Mucosa of descending colon (tissue), 3 donors: ENCODE measurements around the gene SEC14L5. TPM values are rescaled to one million over a fixed set of nuclear protein-coding genes. Genes with fewer than 3 reads are reported as not detected.
"Not testable (repeated sequence)": the region's sequence is repeated elsewhere in the genome, so short reads cannot be mapped to it uniquely, and the experiment has no call there.

ENCODE experiments used
- ATAC-seq: fragments of 200-7000 bp; cut with Tn5 transposase; one replicate; pipeline ENCODE4 v1.9.1; 2020; ENCODE audit warnings: mild to moderate bottlenecking, moderate library complexity
- DNase-seq, 3 donors: peaks; one replicate each; pipeline ENCODE4 v3.0.0-alpha.2; 2020
- H3K36me3 ChIP-seq: fragments of 200-600 bp; one replicate; pipeline ENCODE4 v1.8.0; 2021; ENCODE audit warnings: low read depth, mild to moderate bottlenecking
- H3K4me1 ChIP-seq: fragments of 200-600 bp; one replicate; pipeline ENCODE4 v1.8.0; 2021; ENCODE audit warnings: low read depth, mild to moderate bottlenecking
- H3K4me3 ChIP-seq: fragments of 200-600 bp; one replicate; pipeline ENCODE4 v1.8.0; 2021; ENCODE audit warnings: mild to moderate bottlenecking
- H3K9me3 ChIP-seq: fragments of 200-600 bp; one replicate; pipeline ENCODE4 v1.8.0; 2021; ENCODE audit warnings: mild to moderate bottlenecking
- CTCF ChIP-seq: fragments of 200-600 bp; IDR thresholded peaks from one replicate; pipeline ENCODE4 v1.8.0; 2022; ENCODE audit warnings: antibody characterized with exemption, mild to moderate bottlenecking
- intact Hi-C, 2 donors: fragments of 100-400 bp; cut with DNase I in 1 of 2; cut with micrococcal nuclease in 1 of 2; formaldehyde crosslinking; loops; one replicate each; pipeline versions ENCODE4 v1.11.0 to v1.11.1; 2022; cut with DNase I, micrococcal nuclease
- total RNA-seq, 3 donors: library from RNA; stranded (reverse); fragmentation: NEBNext Ultra II Directional in 2 of 3; extraction: Animal tissue kit (Norgen Biotek cat#: 25700) in 2 of 3; gene quantifications; one replicate each; pipeline versions ENCODE4 v1.2.1 to v1.2.4, GENCODE V29; 2021 to 2023
- donor health status: DM: no; HTN: no; CAD: no; lungs with moderate emphysema.
- donor health status: DM: no; HTN: no; CAD: no.
- donor health status: DM: no; HTN: yes; CAD: no.

SEC14L5 gene
- total RNA-seq, 3 donors from 2014 or later, result 1.3 to 1.6 (median 1.4) TPM

DNA sequence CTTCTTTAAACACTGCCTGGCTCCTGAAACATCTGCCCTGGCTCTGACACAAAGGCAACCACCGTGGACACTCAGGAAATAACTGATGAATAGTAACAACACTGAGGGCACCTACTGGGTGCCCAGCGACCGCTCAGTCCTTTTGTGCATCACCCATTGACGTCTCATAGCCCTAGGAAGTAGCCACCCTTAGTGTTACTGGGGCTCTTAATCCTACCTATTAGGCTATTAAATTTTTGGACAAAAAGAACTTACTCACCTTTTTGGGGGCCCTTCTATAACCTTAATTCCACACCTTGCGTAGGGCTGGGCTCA lies 32.9 kb upstream of the SEC14L5 start:
- no peak for TF ChIP-seq CTCF
- ATAC-seq (no peak), DNase-seq (no peak)
- intact Hi-C loops, result no loop called here
- H3K4me1 ChIP-seq, result no peaks in the 10 kb centered on the region
- H3K36me3 ChIP-seq, result no peaks in the 10 kb centered on the region
- no peak overlapping the region for H3K4me3 ChIP-seq
- H3K9me3 ChIP-seq, result peaks cover 15% of the 10 kb centered on the region

DNA sequence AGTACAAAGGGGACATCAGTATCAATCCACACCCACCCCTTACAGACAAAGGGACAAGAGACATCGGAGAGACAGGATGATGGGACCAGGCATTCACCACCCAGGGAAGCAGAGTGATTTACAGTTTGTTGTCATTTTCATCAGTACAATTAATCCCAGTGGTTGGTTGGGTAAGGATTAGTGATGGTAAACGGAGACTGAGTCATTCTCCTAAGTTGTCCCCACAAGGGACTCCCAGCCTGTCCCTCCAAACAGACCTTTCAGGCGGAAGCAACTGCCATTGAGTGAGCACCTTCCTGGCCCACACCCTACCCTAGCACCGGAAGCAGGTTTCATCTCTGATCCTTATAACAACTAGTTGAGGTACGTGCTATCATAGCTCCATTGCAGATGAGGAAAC lies 32.3 kb upstream of the SEC14L5 start:
- DNase-seq (no peak), ATAC-seq (no peak)
- peaks cover 15% of the 10 kb centered on the region for H3K9me3 ChIP-seq
- H3K4me1 ChIP-seq, result no peaks in the 10 kb centered on the region
- intact Hi-C loops, result no loop called here
- no peaks in the 10 kb centered on the region for H3K36me3 ChIP-seq
- no peak overlapping the region for H3K4me3 ChIP-seq
- TF ChIP-seq CTCF, result no peak

DNA sequence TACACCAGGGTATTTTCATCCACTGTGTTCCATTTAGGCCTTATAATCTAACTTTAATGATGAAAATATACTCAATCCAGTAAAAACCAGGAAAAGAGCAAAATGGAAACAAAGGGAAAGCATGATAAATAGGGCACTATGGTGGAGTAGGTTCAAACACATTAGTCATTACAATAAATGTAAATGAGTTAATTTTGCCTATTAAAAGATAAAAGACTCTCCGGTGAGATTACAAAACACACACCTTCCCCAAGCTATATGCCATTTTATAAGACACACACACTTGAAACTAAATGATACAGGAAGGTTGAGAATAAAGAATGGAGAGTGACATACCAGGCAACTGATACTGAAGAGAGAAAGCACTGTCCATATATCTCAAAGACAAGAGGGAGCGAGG lies 31.2 kb upstream of the SEC14L5 start:
- H3K36me3 ChIP-seq, result no peaks in the 10 kb centered on the region
- intact Hi-C loops, result no loop called here
- peaks cover 15% of the 10 kb centered on the region for H3K9me3 ChIP-seq
- DNase-seq, result no peak
- no peaks in the 10 kb centered on the region for H3K4me1 ChIP-seq
- TF ChIP-seq CTCF, result no peak
- no peak for ATAC-seq
- H3K4me3 ChIP-seq, result no peak overlapping the region

DNA sequence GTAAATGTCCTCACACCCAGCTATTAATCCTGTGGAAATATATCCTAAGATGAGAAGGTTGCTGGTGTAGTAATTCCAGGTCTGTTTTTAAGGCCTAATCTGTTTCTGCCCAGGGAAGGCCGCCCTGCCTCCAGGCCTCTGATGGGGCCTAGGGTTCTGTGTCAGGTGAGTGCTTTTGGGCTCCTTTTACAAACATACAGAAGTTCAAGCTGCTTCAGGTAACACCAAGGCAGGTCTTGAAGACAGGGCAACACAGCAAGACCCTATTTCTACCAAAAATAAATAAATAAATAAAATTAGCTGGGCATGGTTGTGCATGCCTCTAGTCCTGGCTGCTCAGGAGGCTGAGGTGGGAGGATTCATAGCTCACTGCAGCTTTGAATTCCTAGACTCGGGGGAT lies 30.5 kb upstream of the SEC14L5 start:
- Histone ChIP-seq H3K4me3 (no peak overlapping the region), H3K36me3 (no peaks in the 10 kb centered on the region), H3K4me1 (no peaks in the 10 kb centered on the region), H3K9me3 (peaks cover 15% of the 10 kb centered on the region)
- no peak for ATAC-seq
- no peak for DNase-seq
- intact Hi-C loops, result no loop called here
- no peak for TF ChIP-seq CTCF

GRCh38 chr16:4928227-4928626 lies 29.9 kb upstream of the SEC14L5 start:
- Histone ChIP-seq H3K4me3 (no peak overlapping the region), H3K4me1 (no peaks in the 10 kb centered on the region), H3K36me3 (no peaks in the 10 kb centered on the region), H3K9me3 (peaks cover 15% of the 10 kb centered on the region)
- ATAC-seq (no peak), DNase-seq (no peak)
- no peak for TF ChIP-seq CTCF
- intact Hi-C loops, result no loop called here

DNA sequence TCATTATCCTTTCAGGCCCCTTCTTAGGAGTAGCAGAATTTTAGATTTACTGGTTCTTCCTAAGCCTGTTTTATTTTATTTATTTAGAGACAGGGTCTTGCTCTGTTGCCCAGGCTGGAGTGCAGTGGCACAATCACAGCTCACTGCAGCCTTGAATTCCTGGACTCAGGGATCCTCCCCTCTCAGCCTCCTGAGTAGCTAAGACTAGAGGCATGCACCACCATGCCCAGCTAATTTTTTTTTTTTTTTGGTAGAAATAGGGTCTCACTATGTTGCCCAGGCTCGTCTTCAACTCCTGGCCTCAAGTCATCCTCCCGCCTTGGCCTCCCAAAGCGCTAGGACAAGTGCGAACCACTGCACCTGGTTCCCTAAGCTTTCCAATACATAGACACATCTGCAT lies 28.5 kb upstream of the SEC14L5 start:
- ATAC-seq, H3K36me3 ChIP-seq, H3K4me1 ChIP-seq, intact Hi-C loops, DNase-seq, H3K4me3 ChIP-seq: not testable (repeated sequence)
- H3K9me3 ChIP-seq, result peaks cover 15% of the 10 kb centered on the region
